Left lung (tissue), 10 donors: Measurements from ENCODE around the gene PLEKHO2. TPM values are rescaled to one million over a fixed set of nuclear protein-coding genes. Genes with fewer than 3 reads are reported as not detected.

ENCODE experiments used
- ATAC-seq: fragments of 200-7000 bp; cut with Tn5 transposase; one replicate; pipeline ENCODE4 v1.9.1; 2020; ENCODE audit warnings: moderate library complexity
- DNase-seq, 4 donors: peaks; one replicate each; pipeline ENCODE4 v3.0.0-alpha.2; 2013 to 2020
- H3K27ac ChIP-seq, 2 donors: fragments of 200-600 bp; sonication (generic) in 1 of 2; one replicate each; pipeline versions ENCODE4 v1.5.0 to v1.8.0; 2020 to 2021
- H3K27me3 ChIP-seq, 2 donors: fragments of 200-600 bp; sonication (generic) in 1 of 2; one replicate each; pipeline versions ENCODE4 v1.5.0 to v1.8.0; 2020 to 2021
- H3K36me3 ChIP-seq, 2 donors: fragments of 200-600 bp; sonication (generic) in 1 of 2; one replicate each; pipeline versions ENCODE4 v1.5.0 to v1.8.0; 2020 to 2021
- H3K4me1 ChIP-seq, 2 donors: fragments of 200-600 bp; one replicate each; pipeline ENCODE4 v1.8.0; 2021
- H3K4me3 ChIP-seq, 2 donors: fragments of 200-600 bp; sonication (generic) in 1 of 2; one replicate each; pipeline versions ENCODE4 v1.5.0 to v1.8.0; 2020 to 2021; ENCODE audit warnings: mild to moderate bottlenecking in 1 of 2
- H3K9me3 ChIP-seq, 2 donors: fragments of 200-600 bp; sonication (generic) in 1 of 2; one replicate each; pipeline versions ENCODE4 v1.5.0 to v1.8.0; 2020 to 2021
- CTCF ChIP-seq, 2 donors: fragments of 200-600 bp; sonication (generic) in 1 of 2; IDR thresholded peaks; one replicate each; pipeline versions ENCODE4 v1.5.0 to v1.8.0; 2021; ENCODE audit warnings: antibody characterized with exemption in 2 of 2
- intact Hi-C, 2 donors: fragments of 100-400 bp; cut with DNase I; formaldehyde crosslinking; loops; one replicate each; pipeline versions ENCODE4 v1.11.2 to v1.14.2; 2022
- polyA plus RNA-seq, 6 donors: library from polyadenylated mRNA; unstranded; fragments of 120-200 nt; gene quantifications; one replicate each; pipeline ENCODE4 v1.2.1, GENCODE V29; 2013; ENCODE audit not compliant: insufficient read length in 6 of 6
- total RNA-seq, 2 donors: library from RNA; stranded (reverse); fragmentation: NEBNext Ultra II Directional; extraction: Animal tissue kit (Norgen Biotek cat#: 25700); gene quantifications; one replicate each; pipeline ENCODE4 v1.2.1, GENCODE V29; 2021
- donor health status: DM: no; HTN: yes; CAD: no.
- donor health status: DM: no; HTN: no; CAD: no.

The PLEKHO2 gene
- total and polyA plus RNA-seq, 8 donors: 22.0 to 91.8 (median 26.7) TPM

- Histone ChIP-seq H3K4me3 (no peak overlapping the region), H3K9me3 (peaks cover 4 to 15% of the 10 kb centered on the region in 2 donors), H3K27ac (peak overlapping the region; percentile 88 to 99), H3K36me3 (no peaks in the 10 kb centered on the region), H3K27me3 (no peaks in the 10 kb centered on the region), H3K4me1 (peaks cover 36 to 79% of the 10 kb centered on the region in 2 donors)
- TF ChIP-seq CTCF (IDR thresholded peaks at IDR 0.05): no peak
- DNase-seq (no peak), ATAC-seq (no peak)
- intact Hi-C loops: loop anchor here in 1 of 2 donors (10.0 kb wide), 1 partner anchor 54 kb away; the partner anchor contains the start of gene PLEKHO2
Measured at GRCh38 chr15:64898406-64898805, 56.7 kb downstream of the PLEKHO2 start.

- Histone ChIP-seq H3K9me3 (peaks cover 4 to 15% of the 10 kb centered on the region in 2 donors), H3K4me3 (no peak overlapping the region), H3K27me3 (no peaks in the 10 kb centered on the region), H3K27ac (no peak overlapping the region), H3K36me3 (no peaks in the 10 kb centered on the region), H3K4me1 (peaks cover 18 to 77% of the 10 kb centered on the region in 2 donors)
- DNase-seq: no peak
- TF ChIP-seq CTCF (IDR thresholded peaks at IDR 0.05): no peak
- intact Hi-C loops: loop anchor here in 1 of 2 donors (10.0 kb wide), 1 partner anchor 166 kb away; no protein-coding TSS in a partner anchor
- ATAC-seq: no peak
Measured at GRCh38 chr15:64901141-64901540, 59.4 kb downstream of the PLEKHO2 start.

GRCh38 chr15:64901914-64902313 is 60.2 kb downstream of the PLEKHO2 start:
- intact Hi-C loops: loop anchor here in 1 of 2 donors (10.0 kb wide), 1 partner anchor 167 kb away; no protein-coding TSS in a partner anchor
- ATAC-seq (no peak), DNase-seq (no peak)
- Histone ChIP-seq H3K36me3 (no peaks in the 10 kb centered on the region), H3K27me3 (no peaks in the 10 kb centered on the region), H3K4me3 (no peak overlapping the region), H3K9me3 (peaks cover 4 to 15% of the 10 kb centered on the region in 2 donors), H3K4me1 (peaks cover 12 to 69% of the 10 kb centered on the region in 2 donors), H3K27ac (peak overlapping the region in 1 of 2 donors; percentile 37)
- no peak for TF ChIP-seq CTCF (IDR thresholded peaks at IDR 0.05)

- TF ChIP-seq CTCF (IDR thresholded peaks at IDR 0.05): no peak
- Histone ChIP-seq H3K4me3 (no peak overlapping the region), H3K9me3 (peaks cover 4 to 15% of the 10 kb centered on the region in 2 donors), H3K27me3 (no peaks in the 10 kb centered on the region), H3K27ac (peak overlapping the region in 1 of 2 donors; percentile 37), H3K4me1 (peaks cover 3 to 60% of the 10 kb centered on the region in 2 donors), H3K36me3 (no peaks in the 10 kb centered on the region)
- ATAC-seq: no peak
- intact Hi-C loops: loop anchor here in 1 of 2 donors (10.0 kb wide), 1 partner anchor 168 kb away; no protein-coding TSS in a partner anchor
- no peak for DNase-seq
Measured at GRCh38 chr15:64902863-64903262, 61.1 kb downstream of the PLEKHO2 start.

GRCh38 chr15:64903326-64903950 is 61.7 kb downstream of the PLEKHO2 start:
- ATAC-seq: no peak
- H3K9me3 ChIP-seq: peaks cover 4 to 15% of the 10 kb centered on the region in 2 donors
- peaks cover 0 to 54% of the 10 kb centered on the region in 2 donors for H3K4me1 ChIP-seq
- no peak overlapping the region for H3K4me3 ChIP-seq
- intact Hi-C loops: loop anchor here in 1 of 2 donors (10.0 kb wide), 1 partner anchor 169 kb away; no protein-coding TSS in a partner anchor
- no peak for DNase-seq
- H3K27ac ChIP-seq: peak overlapping the region in 1 of 2 donors; percentile 18
- no peaks in the 10 kb centered on the region for H3K36me3 ChIP-seq
- TF ChIP-seq CTCF (IDR thresholded peaks at IDR 0.05): no peak
- H3K27me3 ChIP-seq: no peaks in the 10 kb centered on the region
